ENCODE data around the gene XCR1.

DNA sequence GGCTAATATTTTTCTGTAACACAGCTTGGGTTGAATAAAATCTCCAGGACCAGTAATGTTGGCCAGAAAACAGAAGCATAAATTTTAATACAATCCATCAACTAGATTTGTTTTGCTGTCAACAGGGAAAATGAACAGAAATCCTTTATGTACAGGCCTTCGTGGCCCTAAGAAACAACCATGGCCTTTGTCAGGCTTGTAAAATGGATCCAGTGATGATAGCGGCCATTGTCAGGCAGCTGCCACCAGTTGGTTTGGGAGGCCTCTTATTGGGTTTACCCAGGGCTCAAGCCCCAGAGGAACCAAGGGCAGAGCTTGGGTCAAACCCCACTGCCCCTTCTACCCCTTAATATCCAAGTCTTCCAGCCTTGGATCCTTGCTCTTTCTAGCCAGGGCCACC, 26.1 kb downstream of the XCR1 start:
- TF ChIP-seq, protein P1, sequence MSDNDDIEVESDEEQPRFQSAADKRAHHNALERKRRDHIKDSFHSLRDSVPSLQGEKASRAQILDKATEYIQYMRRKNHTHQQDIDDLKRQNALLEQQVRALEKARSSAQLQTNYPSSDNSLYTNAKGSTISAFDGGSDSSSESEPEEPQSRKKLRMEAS (IDR thresholded peaks at IDR 0.05): no peak
- TF ChIP-seq TCF12 (IDR thresholded peaks at IDR 0.05; ENCODE audit: low read depth) (no peak), ZBTB7A (IDR thresholded peaks at IDR 0.05; ENCODE audit: low read depth) (no peak), TAF1 (IDR thresholded peaks at IDR 0.05; ENCODE audit: low read depth) (no peak), CEBPB (IDR thresholded peaks at IDR 0.05) (no peak), EP300 (IDR thresholded peaks at IDR 0.05; ENCODE audit: borderline replicate concordance) (no peak)
